H1 (cell line): ENCODE results near the gene IL4. TPM values are rescaled to one million over a fixed set of nuclear protein-coding genes. Genes with fewer than 3 reads are reported as not detected.

Source experiments
- BRCA1 ChIP-seq: IDR thresholded peaks from 2 replicates; pipeline ENCODE4 v1.6.1; 2012; ENCODE audit warnings: low read depth, low read length, improper control_type of control experiment
- CHD7 ChIP-seq: fragments of 300-600 bp; sonication (generic); IDR thresholded peaks from 2 replicates; pipeline ENCODE4 v1.7.1; 2012; ENCODE audit warnings: low read length, moderate library complexity, mild to moderate bottlenecking, inconsistent platforms; ENCODE audit not compliant: insufficient replicate concordance
- CTCF ChIP-seq, 3 experiments: IDR thresholded peaks; 1 replicate in 2 of 3; 2 replicates in 1 of 3; pipeline versions ENCODE4 v1.5.1 to v1.6.1; 2011; ENCODE audit warnings: low read length in 3 of 3, mild to moderate bottlenecking in 3 of 3, inconsistent platforms in 2 of 3, low read depth in 1 of 3, moderate library complexity in 1 of 3; ENCODE audit not compliant: insufficient read depth in 1 of 3; ENCODE audit errors: control extremely low read depth in 1 of 3
- KDM1A ChIP-seq: fragments of 200-600, 300-600 bp; sonication (generic); IDR thresholded peaks from 2 replicates; pipeline ENCODE4 v1.7.1; 2016; ENCODE audit warnings: mild to moderate bottlenecking, low read length, borderline replicate concordance
- PHF8 ChIP-seq: fragments of 200-600 bp; sonication (generic); conservative IDR thresholded peaks from 2 replicates; pipeline ENCODE4 v1.7.1; 2012; ENCODE audit warnings: low read depth, mild to moderate bottlenecking, inconsistent platforms, low read length, moderate library complexity
- POU5F1 ChIP-seq: IDR thresholded peaks from 2 replicates; pipeline ENCODE4 v1.6.1; 2011; ENCODE audit warnings: low read depth, mild to moderate bottlenecking, low read length, moderate library complexity
- SIRT6 ChIP-seq: IDR thresholded peaks from one replicate; pipeline ENCODE4 v1.7.1; 2012; ENCODE audit warnings: low read length, inconsistent platforms
- SIX5 ChIP-seq: IDR thresholded peaks from 2 replicates; pipeline ENCODE4 v1.6.1; 2011; ENCODE audit warnings: mild to moderate bottlenecking, low read depth, low read length
- polyA plus RNA-seq, 7 experiments: library from polyadenylated mRNA; depleted of rRNA in 3 of 7; stranded (reverse) in 5 of 7; unstranded in 2 of 7; fragments of >200 nt in 5 of 7; fragments of 200-250 nt in 2 of 7; gene quantifications; 1 replicate in 5 of 7; 2 replicates in 1 of 7; 4 replicates in 1 of 7; pipeline versions ENCODE4 v1.2.1 to v1.2.3, GENCODE V29; 2011 to 2013; ENCODE audit warnings: missing spikeins in 2 of 7, mixed read lengths in 2 of 7
- total RNA-seq: library from RNA; stranded (reverse); fragmentation: NEBNext Ultra II Directional; extraction: Animal tissue kit (Norgen Biotek cat#: 25700); gene quantifications from 2 replicates; pipeline ENCODE4 v1.2.1, GENCODE V29; 2021

The IL4 gene
- total and polyA plus RNA-seq, 2 of the 8 experiments (the other 6 are each of a cell fraction or from before 2014, with no cell fraction given), result not detected

- no peak for TF ChIP-seq CHD7
- no peak for TF ChIP-seq BRCA1
- TF ChIP-seq PHF8, result no peak
- no peak for TF ChIP-seq SIRT6
- no peak for TF ChIP-seq POU5F1
- TF ChIP-seq SIX5, result no peak
- no peak for TF ChIP-seq CTCF (IDR thresholded peaks at IDR 0.05; ENCODE audit: control extremely low read depth in 1 of 3, insufficient read depth in 1 of 3, low read depth in 1 of 3, low read length in 3 of 3)
- TF ChIP-seq KDM1A, result no peak
Measured at GRCh38 chr5:132680780-132681475, 7.1 kb downstream of the IL4 start (continued).
